Activated CD8-positive, alpha-beta memory T cell treated with anti-CD3 and anti-CD28 coated beads for 24 hours (primary cell): Measurements from ENCODE around the gene CNTN1.

Experiments used
- DNase-seq: peaks from one replicate; pipeline ENCODE4 v3.0.0-alpha.2; 2020

The CNTN1 gene

GRCh38 chr12:40691913-40692764 is at the start of gene CNTN1:
Gene CNTN1, plus strand, starts transcription at chr12:40692439.
- no peak for DNase-seq

- no peak for DNase-seq
Measured at GRCh38 chr12:40643506-40643905, 48.7 kb upstream of the CNTN1 start.

GRCh38 chr12:40643976-40644375 is 48.3 kb upstream of the CNTN1 start:
- DNase-seq = no peak

GRCh38 chr12:40644708-40645107 is 47.5 kb upstream of the CNTN1 start:
- DNase-seq = no peak

GRCh38 chr12:40645361-40645760 is 46.9 kb upstream of the CNTN1 start:
- DNase-seq = no peak

GRCh38 chr12:40646456-40646855 is 45.8 kb upstream of the CNTN1 start:
- DNase-seq = no peak

- DNase-seq = no peak
Measured at GRCh38 chr12:40646911-40647310, 45.3 kb upstream of the CNTN1 start.

- DNase-seq = no peak
Measured at GRCh38 chr12:40647651-40648050, 44.6 kb upstream of the CNTN1 start.

- DNase-seq = no peak
Measured at GRCh38 chr12:40648519-40648918, 43.7 kb upstream of the CNTN1 start.

GRCh38 chr12:40650038-40650704 is 42.1 kb upstream of the CNTN1 start:
- no peak for DNase-seq

- DNase-seq = no peak
Measured at GRCh38 chr12:40655451-40655850, 36.8 kb upstream of the CNTN1 start.

- no peak for DNase-seq
Measured at GRCh38 chr12:40662366-40662765, 29.9 kb upstream of the CNTN1 start.

- no peak for DNase-seq
Measured at GRCh38 chr12:40663781-40664180, 28.5 kb upstream of the CNTN1 start.

- DNase-seq = no peak
Measured at GRCh38 chr12:40668099-40668529, 24.1 kb upstream of the CNTN1 start.

GRCh38 chr12:40672741-40673271 is 19.4 kb upstream of the CNTN1 start:
- DNase-seq = no peak

- no peak for DNase-seq
Measured at GRCh38 chr12:40681148-40681547, 11.1 kb upstream of the CNTN1 start.

GRCh38 chr12:40684986-40685385 is 7.3 kb upstream of the CNTN1 start:
- DNase-seq = no peak

GRCh38 chr12:40688085-40688725 is 4.0 kb upstream of the CNTN1 start:
- DNase-seq = no peak

GRCh38 chr12:40689576-40689975 is 2.7 kb upstream of the CNTN1 start:
- no peak for DNase-seq

- no peak for DNase-seq
Measured at GRCh38 chr12:40692765-40693206, 547 bp downstream of the CNTN1 start.

- DNase-seq = no peak
Measured at GRCh38 chr12:40693207-40693821, 1.1 kb downstream of the CNTN1 start.

- DNase-seq = no peak
Measured at GRCh38 chr12:40697566-40698259, 5.5 kb downstream of the CNTN1 start.
